GM21786 (cell line): ENCODE measurements around the gene ESM1.

ENCODE experiments used
- ATAC-seq: cut with Tn5 transposase; IDR thresholded peaks from one replicate; pipeline ENCODE4 v1.9.1; 2021; ENCODE audit not compliant: unreplicated experiment

The ESM1 gene

DNA sequence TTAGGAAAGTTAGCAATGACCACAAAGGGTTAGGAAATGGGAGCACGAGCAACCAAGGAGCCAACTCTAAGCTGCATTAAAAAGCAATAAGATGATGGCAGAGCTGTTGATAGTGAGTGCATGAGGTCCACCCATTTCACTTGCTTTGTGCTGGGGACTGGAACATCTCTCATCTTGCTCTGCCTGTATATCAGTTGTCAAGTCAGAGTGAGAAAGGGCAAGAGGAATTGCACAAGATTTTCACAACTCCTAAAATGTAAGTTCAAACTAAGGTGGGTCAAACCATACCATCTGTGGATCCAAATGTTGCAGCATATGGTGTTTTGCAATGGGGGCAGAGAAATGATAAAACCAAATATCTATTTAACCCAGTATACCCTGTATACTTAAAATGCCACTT lies 2.8 kb upstream of the ESM1 start:
- ATAC-seq = no peak

- no peak for ATAC-seq
These were observed 869 bp upstream of the ESM1 start for GRCh38 chr5:54986269-54986654.

GRCh38 chr5:54981928-54982327 lies 3.5 kb downstream of the ESM1 start:
- no peak for ATAC-seq

GRCh38 chr5:54975701-54976100 lies 9.7 kb downstream of the ESM1 start:
- no peak for ATAC-seq

GRCh38 chr5:54969856-54970828 lies 15.3 kb downstream of the ESM1 start:
- no peak for ATAC-seq

GRCh38 chr5:54969242-54969641 lies 16.2 kb downstream of the ESM1 start:
- ATAC-seq = no peak

- no peak for ATAC-seq
These were observed 19.6 kb downstream of the ESM1 start for GRCh38 chr5:54965806-54966205.

GRCh38 chr5:54964405-54964804 lies 21.0 kb downstream of the ESM1 start:
- no peak for ATAC-seq

DNA sequence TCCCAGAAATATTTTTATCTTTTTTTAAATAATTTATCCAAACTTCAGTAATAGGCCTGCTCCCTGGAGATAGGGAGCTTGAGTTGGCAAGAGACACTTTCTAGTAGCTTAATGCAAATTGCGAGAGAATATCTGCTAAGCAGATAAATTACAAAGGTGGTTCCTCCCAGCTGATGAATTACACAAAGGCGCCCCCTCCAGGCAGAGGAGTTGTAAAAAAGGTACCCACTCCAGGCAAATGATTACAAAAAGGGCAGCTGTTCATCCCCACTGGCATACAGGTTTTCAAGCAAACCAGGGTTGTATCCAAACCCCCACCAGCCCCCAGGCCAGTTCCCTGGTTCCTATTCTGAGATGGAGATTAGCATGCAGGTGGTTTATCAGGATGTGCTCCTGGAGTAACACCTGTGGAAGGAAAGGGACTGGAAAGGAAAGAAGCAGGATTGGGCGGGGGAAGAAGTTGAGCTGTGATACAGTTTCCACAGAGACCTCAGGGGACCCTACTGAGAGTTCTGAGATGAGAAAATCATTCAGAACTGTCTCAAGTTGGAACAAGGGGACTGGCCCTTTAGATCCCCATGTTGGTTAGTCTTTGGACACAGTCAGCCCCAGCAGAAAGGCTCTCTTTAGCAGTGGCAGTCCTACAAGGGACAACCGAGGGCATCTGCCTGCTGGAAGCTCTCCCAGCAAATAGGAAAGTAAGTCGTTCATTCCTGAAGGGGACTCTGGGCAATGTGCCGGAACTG lies 25.5 kb downstream of the ESM1 start:
- no peak for ATAC-seq

DNA sequence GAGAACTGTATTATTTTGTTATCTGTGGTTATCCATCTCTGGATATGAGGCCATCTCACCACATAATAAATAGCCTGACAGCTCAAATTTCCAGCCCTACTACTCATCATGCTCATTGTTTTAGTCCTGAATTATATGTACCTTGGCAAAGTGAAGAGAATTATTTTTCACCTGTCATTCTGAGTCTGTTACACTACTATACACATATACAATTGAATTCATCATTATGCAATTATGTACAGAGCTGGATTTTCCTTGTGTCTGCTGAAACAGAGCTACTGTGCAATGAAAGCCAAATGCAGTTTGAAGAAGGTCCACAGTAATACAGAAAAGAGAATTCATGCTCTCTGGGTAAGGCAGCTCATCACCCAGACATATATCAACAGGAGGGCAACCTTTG lies 28.5 kb downstream of the ESM1 start:
- no peak for ATAC-seq

GRCh38 chr5:54947187-54947586 lies 38.2 kb downstream of the ESM1 start:
- ATAC-seq = no peak

GRCh38 chr5:54946306-54946819 lies 39.0 kb downstream of the ESM1 start:
- no peak for ATAC-seq

DNA sequence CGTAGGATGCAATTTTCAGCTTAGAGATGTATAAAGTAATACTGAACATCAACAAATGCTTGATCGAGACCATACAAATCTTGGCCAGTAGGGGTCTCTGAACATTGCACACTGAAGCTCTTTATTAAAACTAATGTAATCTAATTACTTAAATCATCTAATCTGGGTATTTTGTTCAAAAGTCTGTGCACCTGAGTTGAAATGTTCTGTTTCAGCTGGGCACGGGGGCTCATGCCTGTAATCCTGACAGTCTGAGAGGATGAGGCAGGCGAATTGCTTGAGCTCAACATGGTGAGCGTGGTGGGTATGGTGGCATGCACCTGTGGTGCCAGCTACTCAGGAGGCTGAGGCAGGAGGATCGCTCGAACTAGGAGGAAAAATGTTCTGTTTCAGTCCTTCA lies 41.0 kb downstream of the ESM1 start:
- no peak for ATAC-seq

GRCh38 chr5:54942064-54942778 lies 43.2 kb downstream of the ESM1 start:
- ATAC-seq = no peak

DNA sequence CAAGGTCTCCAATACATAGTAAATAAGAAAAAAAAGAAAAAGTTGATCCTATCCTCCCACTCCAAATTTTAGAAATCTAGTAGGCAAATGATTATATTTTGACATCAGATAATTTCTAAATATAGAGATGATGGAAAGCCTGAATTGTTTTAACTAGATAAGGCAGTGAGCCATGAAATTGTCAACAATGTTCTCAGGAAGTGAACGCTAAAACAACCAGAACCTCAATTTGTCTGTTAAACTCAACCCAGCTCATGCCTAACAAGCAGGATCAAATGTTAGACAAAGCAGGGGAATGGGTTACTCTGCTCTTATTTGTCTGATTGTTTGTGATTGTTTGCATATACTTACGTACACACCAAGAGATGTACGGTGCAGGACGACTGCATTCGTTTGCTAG lies 49.2 kb downstream of the ESM1 start:
- no peak for ATAC-seq

GRCh38 chr5:54932789-54933188 lies 52.6 kb downstream of the ESM1 start:
- no peak for ATAC-seq

- no peak for ATAC-seq
These were observed 54.7 kb downstream of the ESM1 start for GRCh38 chr5:54930736-54931135.
